ENCODE measurements around the gene HSPA9.

GRCh38 chr5:138611678-138612218 lies 36.5 kb upstream of the HSPA9 start:
- no peak for TF ChIP-seq CTCF (IDR thresholded peaks at IDR 0.05; ENCODE audit: low read depth, low read length)
- no peak for TF ChIP-seq POLR2A (IDR thresholded peaks at IDR 0.05; ENCODE audit: extremely low read depth, insufficient read length)
- TF ChIP-seq MYC (IDR thresholded peaks at IDR 0.05; ENCODE audit: low read depth, low read length): no peak
- no peak for TF ChIP-seq MAX (IDR thresholded peaks at IDR 0.05; ENCODE audit: low read depth, low read length)
